Tibial nerve (tissue), 4 donors: ENCODE results near the gene CARMIL1. TPM values are rescaled to one million over a fixed set of nuclear protein-coding genes. Genes with fewer than 3 reads are reported as not detected.
A peak's percentile ranks its signal among the peaks of the same experiment; 100 is the strongest.

Source experiments
- DNase-seq, 2 donors: peaks; one replicate each; pipeline ENCODE4 v3.0.0-alpha.2; 2019; ENCODE audit warnings: low spot score in 2 of 2
- H3K27ac ChIP-seq, 4 donors: fragments of 200-600 bp; sonication (generic) in 3 of 4; one replicate each; pipeline ENCODE4 v1.5.1; 2017 to 2019; ENCODE audit warnings: mild to moderate bottlenecking in 1 of 4
- H3K27me3 ChIP-seq, 2 donors: fragments of 200-600 bp; sonication (generic) in 1 of 2; one replicate each; pipeline versions ENCODE4 v1.5.1 to v1.6.0; 2017 to 2019
- H3K36me3 ChIP-seq, 3 donors: fragments of 200-600 bp; sonication (generic); one replicate each; pipeline ENCODE4 v1.5.1; 2018 to 2019
- H3K4me1 ChIP-seq, 4 donors: fragments of 200-600 bp; sonication (generic) in 3 of 4; one replicate each; pipeline ENCODE4 v1.5.1; 2017 to 2019
- H3K4me3 ChIP-seq, 4 donors: fragments of 200-600 bp; sonication (generic) in 3 of 4; one replicate each; pipeline ENCODE4 v1.5.1; 2017 to 2019; ENCODE audit warnings: mild to moderate bottlenecking in 1 of 4, moderate library complexity in 1 of 4
- H3K9me3 ChIP-seq, 4 donors: fragments of 200-600 bp; sonication (generic) in 3 of 4; one replicate each; pipeline ENCODE4 v1.5.1; 2017 to 2019
- CTCF ChIP-seq, 5 experiments: fragments of 200-600 bp in 3 of 5; fragments of 450-650 bp in 2 of 5; sonication (generic) in 3 of 5; IDR thresholded peaks; one replicate each; pipeline ENCODE4 v1.5.1; 2016 to 2019; ENCODE audit warnings: antibody characterized with exemption in 5 of 5, mild to moderate bottlenecking in 3 of 5, moderate library complexity in 2 of 5
- EP300 ChIP-seq, 2 donors: sonication (generic); formaldehyde crosslinking; IDR thresholded peaks; one replicate each; pipeline ENCODE4 v1.6.1; 2017; ENCODE audit warnings: antibody characterized with exemption in 2 of 2, mild to moderate bottlenecking in 1 of 2
- POLR2A ChIP-seq, 2 donors: fragments of 450-650 bp; IDR thresholded peaks; one replicate each; pipeline ENCODE4 v1.6.1; 2017; ENCODE audit warnings: antibody characterized with exemption in 2 of 2, mild to moderate bottlenecking in 2 of 2, moderate library complexity in 2 of 2
- WGBS, 2 donors: methylation state at CpG; one replicate each; pipeline ENCODE4 v1.1.5; 2018; 5-methylcytosine and 5-hydroxymethylcytosine counted together
- total RNA-seq, 4 donors: library from RNA; depleted of rRNA; stranded (reverse); fragments of >200 nt; gene quantifications; one replicate each; pipeline ENCODE4 v1.1.0, GENCODE V29; 2016

CARMIL1 gene
- total RNA-seq, 4 donors from 2014 or later = 29.1 to 43.5 (median 34.1) TPM

GRCh38 chr6:25446830-25447569, 167.8 kb downstream of the CARMIL1 start:
- 87 to 95% methylated on average over 2 of the region's 2 CpGs for WGBS, 2 donors
- Histone ChIP-seq H3K27ac (no peak overlapping the region), H3K27me3 (no peaks in the 10 kb centered on the region), H3K4me1 (peaks cover 0 to 15% (median 0%) of the 10 kb centered on the region in 4 donors), H3K4me3 (no peak overlapping the region), H3K36me3 (peaks cover 0 to 5% (median 0%) of the 10 kb centered on the region in 3 donors), H3K9me3 (peaks cover 0 to 12% (median 0%) of the 10 kb centered on the region in 4 donors)
- TF ChIP-seq CTCF (IDR thresholded peaks at IDR 0.05) = no peak
- no peak for TF ChIP-seq EP300 (IDR thresholded peaks at IDR 0.05)
- no peak for TF ChIP-seq POLR2A (IDR thresholded peaks at IDR 0.05)
- DNase-seq = no peak

- Histone ChIP-seq H3K27ac (peak overlapping the region in 1 of 4 donors; percentile 16), H3K4me3 (no peak overlapping the region), H3K4me1 (peaks cover 0 to 14% (median 0%) of the 10 kb centered on the region in 4 donors), H3K9me3 (peaks cover 0 to 12% (median 0%) of the 10 kb centered on the region in 4 donors), H3K27me3 (no peaks in the 10 kb centered on the region), H3K36me3 (peaks cover 0 to 5% (median 0%) of the 10 kb centered on the region in 3 donors)
- peak in 1 of 2 donors; percentile 52 for TF ChIP-seq EP300 (IDR thresholded peaks at IDR 0.05)
- TF ChIP-seq POLR2A (IDR thresholded peaks at IDR 0.05) = no peak
- DNase-seq = no peak
- 40 to 49% methylated on average over 1 of the region's 1 CpG for WGBS, 2 donors
Measured at GRCh38 chr6:25447570-25447929, 168.4 kb downstream of the CARMIL1 start.

- TF ChIP-seq POLR2A (IDR thresholded peaks at IDR 0.05) (no peak), CTCF (IDR thresholded peaks at IDR 0.05) (no peak), EP300 (IDR thresholded peaks at IDR 0.05) (no peak)
- Histone ChIP-seq H3K4me1 (peaks cover 0 to 7% (median 0%) of the 10 kb centered on the region in 4 donors), H3K9me3 (peaks cover 0 to 12% (median 0%) of the 10 kb centered on the region in 4 donors), H3K27ac (peak overlapping the region in 1 of 4 donors; percentile 0), H3K4me3 (no peak overlapping the region), H3K36me3 (peaks cover 0 to 5% (median 0%) of the 10 kb centered on the region in 3 donors), H3K27me3 (no peaks in the 10 kb centered on the region)
- no peak for DNase-seq
- 93 to 94% methylated on average over 2 of the region's 2 CpGs for WGBS, 2 donors
Measured at GRCh38 chr6:25448965-25449538, 169.9 kb downstream of the CARMIL1 start.

- TF ChIP-seq CTCF (IDR thresholded peaks at IDR 0.05) (no peak), EP300 (IDR thresholded peaks at IDR 0.05) (no peak), POLR2A (IDR thresholded peaks at IDR 0.05) (no peak)
- no peak overlapping the region for H3K4me3 ChIP-seq
- WGBS, 2 donors = 56 to 61% methylated on average over 4 of the region's 4 CpGs
- no peak for DNase-seq
- H3K4me1 ChIP-seq = peaks cover 0 to 7% (median 0%) of the 10 kb centered on the region in 4 donors
- H3K9me3 ChIP-seq = peaks cover 0 to 8% (median 0%) of the 10 kb centered on the region in 4 donors
- peaks cover 0 to 5% (median 0%) of the 10 kb centered on the region in 3 donors for H3K36me3 ChIP-seq
- no peaks in the 10 kb centered on the region for H3K27me3 ChIP-seq
- no peak overlapping the region for H3K27ac ChIP-seq
Measured at GRCh38 chr6:25449774-25450173, 170.6 kb downstream of the CARMIL1 start.

- TF ChIP-seq CTCF (IDR thresholded peaks at IDR 0.05) = no peak
- no peak for TF ChIP-seq EP300 (IDR thresholded peaks at IDR 0.05)
- no peak for TF ChIP-seq POLR2A (IDR thresholded peaks at IDR 0.05)
- peaks cover 0 to 9% (median 0%) of the 10 kb centered on the region in 4 donors for H3K4me1 ChIP-seq
- H3K4me3 ChIP-seq = peak overlapping the region in 1 of 4 donors; percentile 28
Measured at GRCh38 chr6:25450469-25451198, 171.5 kb downstream of the CARMIL1 start.

More at GRCh38 chr6:25450469-25451198, 171.5 kb downstream of the CARMIL1 start:
- H3K9me3 ChIP-seq = peaks cover 0 to 6% (median 0%) of the 10 kb centered on the region in 4 donors
- peaks cover 0 to 5% (median 0%) of the 10 kb centered on the region in 3 donors for H3K36me3 ChIP-seq
- no peak overlapping the region for H3K27ac ChIP-seq
- no peaks in the 10 kb centered on the region for H3K27me3 ChIP-seq
- DNase-seq = no peak
